Limb (tissue), 2 donors: ENCODE measurements around the gene TUB.

Experiments used
- DNase-seq, 2 donors: peaks; one replicate each; pipeline ENCODE4 v3.0.0-alpha.2; 2016; ENCODE audit errors: extremely low spot score in 2 of 2

Gene TUB

DNA sequence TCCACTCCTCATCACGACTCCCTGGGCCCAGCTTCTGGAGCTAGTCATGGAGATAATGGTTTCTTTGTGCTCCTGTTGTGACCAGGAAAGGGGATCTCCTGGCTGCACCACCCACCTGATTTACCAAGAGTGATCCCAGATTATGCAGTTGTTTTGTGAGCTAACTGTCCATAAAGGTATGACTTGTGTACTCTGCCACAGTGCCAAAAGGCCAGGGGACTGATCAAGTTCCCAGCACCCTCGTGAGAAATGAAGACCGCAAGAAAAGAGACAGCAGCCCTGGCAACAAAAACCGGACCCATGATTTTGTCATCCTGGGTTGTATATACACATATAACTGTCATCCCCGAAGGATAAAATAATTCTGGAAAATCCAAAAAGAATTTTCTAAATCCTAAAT is 26.6 kb downstream of the TUB start:
- no peak for DNase-seq

DNA sequence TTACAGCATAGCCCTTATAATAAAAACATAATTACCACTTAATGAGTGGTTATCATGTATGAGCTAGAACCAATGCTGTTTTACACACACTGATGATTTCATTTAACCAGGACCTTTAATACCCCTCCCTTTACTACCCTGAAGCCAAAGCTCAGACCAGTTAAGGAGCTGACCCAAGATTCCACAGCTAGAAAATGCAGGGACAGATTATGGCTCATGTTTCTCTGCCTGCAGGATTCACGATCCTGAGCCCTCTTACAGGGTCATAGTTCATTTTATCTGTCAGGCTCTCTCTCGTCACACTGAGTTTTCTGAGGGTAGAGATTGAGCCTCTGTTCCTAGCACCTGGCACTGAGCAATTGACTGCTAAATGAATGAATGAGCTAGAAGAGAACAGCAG is 27.4 kb downstream of the TUB start:
- no peak for DNase-seq

DNA sequence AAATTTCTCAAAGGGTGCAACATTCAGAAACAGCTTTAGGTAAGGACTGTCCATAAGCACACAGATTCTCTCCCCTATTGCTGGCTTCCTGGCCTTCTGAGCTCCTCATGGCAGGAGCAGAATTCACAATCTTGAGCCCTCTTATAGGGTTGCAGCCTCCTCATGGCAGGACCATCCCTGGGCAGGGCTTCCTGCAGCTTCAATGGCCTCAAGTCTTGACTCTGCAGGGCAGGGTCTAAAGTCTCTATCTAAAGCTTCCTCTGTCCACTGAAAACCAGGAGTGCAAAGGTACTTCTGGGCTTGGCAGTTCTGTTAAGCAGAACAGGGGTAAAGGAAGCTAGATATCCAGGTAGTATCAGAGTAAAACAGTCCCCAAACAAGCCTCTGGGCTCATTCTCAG is 28.7 kb downstream of the TUB start:
- no peak for DNase-seq

DNA sequence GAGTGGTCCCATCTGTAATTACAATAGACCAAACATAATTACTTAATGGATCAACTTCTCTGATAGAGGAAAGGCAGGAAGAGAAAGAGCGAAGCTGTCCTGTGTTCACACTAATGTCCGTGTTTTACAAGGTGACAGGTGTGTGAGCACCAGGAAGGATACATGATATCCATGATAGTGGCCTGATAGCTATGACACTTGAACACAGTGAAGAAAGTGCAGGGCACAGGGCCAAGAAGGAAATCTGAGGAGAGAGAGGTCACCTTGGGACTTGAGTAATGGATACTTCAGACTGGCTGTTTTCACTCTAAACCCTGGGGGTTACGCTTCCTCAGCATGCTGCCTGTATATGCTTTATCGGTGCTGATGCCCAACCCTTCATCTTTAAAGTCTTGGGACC is 29.4 kb downstream of the TUB start:
- DNase-seq = no peak

DNA sequence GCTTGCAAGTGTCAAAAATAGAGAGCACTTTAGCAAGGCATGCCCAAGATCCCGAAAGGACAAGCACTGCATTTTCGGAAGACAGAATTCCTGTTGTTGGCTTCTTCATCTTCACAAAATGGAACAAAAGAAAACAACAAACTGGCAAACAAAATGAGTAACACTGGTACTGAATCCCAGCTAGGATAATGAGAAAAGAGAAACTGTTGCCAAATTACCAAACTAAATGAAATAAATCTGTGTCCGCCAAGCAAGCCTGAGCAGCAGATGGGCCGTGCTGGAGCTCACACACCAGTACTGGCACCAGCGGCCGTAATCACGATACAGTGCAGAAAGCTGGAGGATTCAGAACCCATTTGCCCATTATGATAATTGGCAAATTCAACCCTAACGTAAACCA is 30.6 kb downstream of the TUB start:
- no peak for DNase-seq

DNA sequence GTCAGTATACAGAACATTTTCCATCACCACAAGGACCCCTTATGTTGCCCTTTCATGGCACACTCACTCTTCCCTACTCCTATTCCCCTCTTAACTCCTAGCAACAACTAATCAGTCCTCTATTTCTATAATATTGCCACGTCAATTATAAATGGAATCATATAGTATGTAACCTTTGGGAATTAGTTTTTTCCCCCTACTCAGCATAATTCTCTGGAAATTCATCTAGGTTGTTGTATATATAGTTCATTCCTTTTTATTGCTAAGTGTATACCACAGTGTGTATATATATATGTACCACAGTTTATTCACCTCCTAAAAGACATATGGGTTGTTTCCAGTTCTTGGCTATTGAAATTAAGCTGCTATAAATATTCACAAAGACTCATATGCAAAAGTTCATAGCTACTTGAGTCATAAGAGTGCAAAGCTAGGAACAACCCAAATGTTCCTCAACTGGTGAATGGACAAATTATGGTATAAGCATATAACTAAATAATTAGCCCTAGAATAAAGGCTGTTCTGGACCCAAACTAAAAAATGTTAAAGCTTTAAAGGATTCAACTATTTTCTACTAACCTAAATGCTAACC is 41.3 kb downstream of the TUB start:
- no peak for DNase-seq

DNA sequence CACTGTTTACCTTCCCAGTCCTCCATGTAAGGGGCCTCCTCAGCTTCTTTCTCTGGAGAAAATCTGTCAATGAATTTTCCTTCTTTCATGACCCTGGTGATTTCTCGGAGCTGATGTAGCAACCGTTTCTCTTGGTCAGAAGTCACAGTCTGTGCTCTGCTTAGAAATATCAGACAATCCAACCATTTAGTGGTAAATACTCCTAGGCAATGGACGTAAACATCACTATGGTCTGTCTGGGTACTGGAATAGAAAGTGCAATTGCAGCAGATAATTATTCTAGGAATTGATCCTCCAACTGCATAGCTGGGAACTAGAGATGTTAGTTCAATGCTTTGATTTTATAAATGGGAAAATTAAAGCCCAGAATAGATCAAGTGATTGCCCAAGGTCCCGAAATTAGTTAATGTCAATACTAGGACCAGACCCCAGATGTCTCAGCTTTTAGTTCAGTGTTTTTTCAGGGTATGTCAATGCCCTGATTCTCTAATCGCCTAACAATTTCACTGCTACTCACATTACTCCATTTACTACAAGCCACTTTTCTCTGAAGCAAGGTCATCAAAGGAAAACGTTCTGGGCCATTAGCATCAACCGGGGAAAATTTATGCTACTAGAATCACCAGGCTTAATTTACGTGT is 45.8 kb downstream of the TUB start:
- no peak for DNase-seq

DNA sequence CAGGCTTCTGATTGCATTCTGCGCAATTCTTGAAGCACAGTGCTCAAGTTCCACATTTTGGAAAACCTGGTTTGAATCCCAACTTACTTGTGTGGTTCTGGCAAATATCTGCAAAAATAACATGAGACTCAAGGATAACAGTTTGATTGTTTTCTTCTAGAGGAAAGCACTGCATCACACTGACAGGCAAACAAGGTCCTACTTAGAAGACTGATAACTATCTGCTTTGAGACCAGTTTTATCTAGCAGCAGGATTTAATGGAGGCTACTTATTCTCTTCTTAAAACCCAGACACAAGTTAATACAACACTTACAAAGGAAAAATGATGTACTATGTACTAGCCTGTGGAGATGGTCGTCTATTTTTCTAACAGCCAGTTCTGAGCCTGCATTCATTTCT is 46.4 kb downstream of the TUB start:
- DNase-seq = no peak

DNA sequence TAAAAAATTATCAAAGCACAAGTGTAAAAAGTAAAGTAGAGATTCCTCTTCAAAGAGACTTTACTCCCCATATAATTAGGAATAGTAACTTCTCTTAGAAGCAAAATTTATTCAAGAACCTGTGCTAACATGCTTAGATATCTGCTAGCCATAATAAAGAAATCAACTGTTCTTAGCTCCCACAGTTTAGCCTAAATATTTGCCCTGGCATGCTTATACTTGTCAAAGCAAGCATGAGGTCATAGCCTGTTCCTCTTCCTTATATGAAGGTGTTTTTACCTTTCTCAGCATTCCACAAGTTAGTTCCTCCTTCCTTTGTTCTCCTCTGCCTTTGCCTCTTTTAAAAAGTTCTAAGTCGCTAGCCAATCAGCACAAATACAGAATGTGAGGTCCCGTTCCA is 57.5 kb downstream of the TUB start:
- no peak for DNase-seq

DNA sequence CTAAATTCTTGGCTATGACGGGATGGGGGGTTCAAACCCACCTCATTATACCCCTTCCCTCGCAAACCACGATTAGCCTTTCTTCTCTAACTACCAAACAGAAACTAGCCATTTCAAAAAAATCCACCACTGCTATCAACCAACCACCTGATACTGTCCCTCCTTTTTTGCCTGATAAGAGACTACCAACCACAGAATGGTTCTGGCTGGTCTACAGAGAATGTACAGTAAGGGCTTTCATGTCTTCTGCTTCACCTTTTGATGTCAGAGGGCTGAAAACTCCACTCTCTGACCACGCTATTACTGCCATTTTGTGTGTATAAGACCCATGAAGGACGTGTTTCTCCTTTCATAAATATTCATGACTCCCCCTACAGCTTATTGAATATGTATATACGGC is 68.7 kb downstream of the TUB start:
- DNase-seq = no peak
